Panc1 (cell line): ENCODE data around the gene SKAP1. TPM values are rescaled to one million over a fixed set of nuclear protein-coding genes. Genes with fewer than 3 reads are reported as not detected.
A peak's percentile ranks its signal among the peaks of the same experiment; 100 is the strongest.

Source experiments
- ATAC-seq: fragments of 200-7000 bp; cut with Tn5 transposase; 2 replicates; pipeline ENCODE4 v1.9.1; 2020; ENCODE audit warnings: mild to moderate bottlenecking, moderate library complexity
- BruUV-seq: library from RNA; stranded (reverse); fragments of 400-500 nt; replicated peaks from 2 replicates; lab custom pipeline; 2021; lab: Mats Ljungman, UMichigan
- CTCF ChIA-PET: fragments of 300-600 bp; sonication (Branson Sonifier 250); formaldehyde crosslinking; loops from one replicate; lab custom pipeline; 2022; ENCODE audit warnings: antibody characterized with exemption; lab: Charles Lee
- POLR2A ChIA-PET: fragments of 300-600 bp; sonication (Branson Sonifier 250); formaldehyde crosslinking; loops from one replicate; lab custom pipeline; 2022; ENCODE audit warnings: antibody characterized with exemption; lab: Charles Lee
- DNase-seq: peaks from one replicate; pipeline ENCODE4 v3.0.0-alpha.2; 2010; ENCODE audit warnings: low read depth, low spot score
- H3K27ac ChIP-seq: 2 replicates; pipeline ENCODE4 v1.5.1; 2011; ENCODE audit warnings: mild to moderate bottlenecking, low read length, inconsistent platforms
- H3K27me3 ChIP-seq: fragments of 200-500 bp; sonication (Bioruptor generic); 2 replicates; pipeline ENCODE4 v1.6.0; 2014; ENCODE audit warnings: low read length, inconsistent platforms; ENCODE audit not compliant: control insufficient read depth, insufficient read depth
- H3K36me3 ChIP-seq: fragments of 200-500 bp; sonication (Bioruptor generic); 2 replicates; pipeline ENCODE4 v1.5.1; 2014; ENCODE audit warnings: inconsistent platforms, mild to moderate bottlenecking, low read length, moderate library complexity; ENCODE audit not compliant: control insufficient read depth, insufficient read depth
- H3K4me1 ChIP-seq: 2 replicates; pipeline ENCODE4 v1.5.1; 2011; ENCODE audit warnings: inconsistent platforms, mild to moderate bottlenecking, low read length, moderate library complexity; ENCODE audit not compliant: control insufficient read depth, insufficient read depth
- H3K4me3 ChIP-seq, 2 experiments: 2 replicates each; pipeline ENCODE4 v1.5.1; 2011 to 2012; ENCODE audit warnings: low read depth in 2 of 2, low read length in 2 of 2, mild to moderate bottlenecking in 2 of 2, inconsistent platforms in 1 of 2, moderate library complexity in 1 of 2
- H3K9me3 ChIP-seq: fragments of 200-500 bp; sonication (Bioruptor generic); 2 replicates; pipeline ENCODE4 v1.5.1; 2014; ENCODE audit warnings: low read depth, mild to moderate bottlenecking, inconsistent platforms, low read length, moderate library complexity; ENCODE audit not compliant: control insufficient read depth, insufficient read depth
- POLR2AphosphoS5 ChIP-seq: IDR thresholded peaks from 2 replicates; pipeline ENCODE4 v1.6.1; 2012; ENCODE audit warnings: mild to moderate bottlenecking, low read depth, low read length, moderate library complexity
- SIN3A ChIP-seq: IDR thresholded peaks from 2 replicates; pipeline ENCODE4 v1.6.1; 2012; ENCODE audit warnings: low read depth, mild to moderate bottlenecking, low read length, moderate library complexity, borderline replicate concordance; ENCODE audit not compliant: insufficient read depth
- TCF7L2 ChIP-seq: IDR thresholded peaks from 2 replicates; pipeline ENCODE4 v1.6.1; 2011; ENCODE audit warnings: mild to moderate bottlenecking, low read depth, low read length, inconsistent platforms
- in situ Hi-C: cut with HindIII; loops from 2 replicates; pipeline ENCODE4 v1.10.0; 2016; ENCODE audit warnings: low sequenced_read_pairs, low pct_unique_long_range_greater_than_20kb
- intact Hi-C: fragments of 100-400 bp; cut with micrococcal nuclease; formaldehyde crosslinking; loops from one replicate; pipeline ENCODE4 v1.10.0; 2022; ENCODE audit not compliant: unreplicated experiment
- total RNA-seq: library from RNA; stranded (reverse); gene quantifications from one replicate; pipeline ENCODE4 v1.2.1, GENCODE V29; 2021; ENCODE audit not compliant: unreplicated experiment
- TF ChIP-seq, protein P1 (sequence below): fragments of 450-650 bp; IDR thresholded peaks from 2 replicates; pipeline ENCODE4 v1.5.1; 2017; ENCODE audit warnings: mild to moderate bottlenecking
- TF ChIP-seq, protein P2 (sequence below), 2 experiments: IDR thresholded peaks; 2 replicates each; pipeline ENCODE4 v1.6.1; 2011 to 2012; ENCODE audit warnings: low read depth in 2 of 2, control low read depth in 1 of 2, low read length in 1 of 2, mild to moderate bottlenecking in 1 of 2, moderate library complexity in 1 of 2; ENCODE audit not compliant: insufficient read depth in 1 of 2

The SKAP1 gene
- total RNA-seq, 1 experiment from 2014 or later, result 0.90 TPM

DNA sequence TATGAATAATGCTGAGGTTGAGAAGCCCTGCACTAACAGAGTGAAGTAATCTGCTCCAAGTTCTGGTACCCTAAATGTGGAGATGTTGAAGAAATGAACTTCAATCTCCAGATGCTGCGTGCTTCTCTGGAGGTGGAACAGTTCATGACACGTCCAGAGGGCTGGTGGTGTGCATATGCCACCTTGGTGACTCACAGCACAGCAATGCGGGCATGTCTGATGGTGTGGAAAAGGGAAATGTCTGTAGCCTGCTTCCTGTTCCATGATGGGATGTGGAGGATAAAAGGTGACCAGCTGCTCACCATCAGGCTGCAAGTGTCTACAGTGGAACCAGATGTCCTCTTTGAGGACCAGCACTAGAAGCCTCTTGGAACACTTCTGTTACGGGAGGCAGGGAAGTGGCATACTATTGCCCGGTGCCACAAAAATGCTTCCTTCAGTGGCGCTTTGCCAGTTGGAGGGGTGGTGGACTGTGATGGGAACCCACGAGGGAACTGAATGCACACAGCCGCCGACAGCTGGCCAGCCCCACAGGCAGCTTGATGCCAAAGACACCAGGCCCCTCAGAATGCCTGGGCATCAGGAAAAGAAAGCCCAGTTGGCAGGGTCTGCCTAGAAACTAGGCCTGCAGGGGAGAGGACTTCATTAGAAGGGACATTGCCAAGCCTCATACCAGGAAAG, 302.5 kb downstream of the SKAP1 start:
- ATAC-seq (peak; percentile 76), DNase-seq (no peak)
- in situ Hi-C loops, result no loop called here
- Histone ChIP-seq H3K27me3 (no peaks in the 10 kb centered on the region), H3K27ac (no peak overlapping the region), H3K4me3 (no peak overlapping the region), H3K4me1 (peaks cover 13% of the 10 kb centered on the region), H3K9me3 (no peaks in the 10 kb centered on the region), H3K36me3 (no peaks in the 10 kb centered on the region)
- CTCF ChIA-PET, result no interaction called here
- TF ChIP-seq TCF7L2 (no peak), POLR2AphosphoS5 (no peak), SIN3A (no peak)
- TF ChIP-seq, protein P1, sequence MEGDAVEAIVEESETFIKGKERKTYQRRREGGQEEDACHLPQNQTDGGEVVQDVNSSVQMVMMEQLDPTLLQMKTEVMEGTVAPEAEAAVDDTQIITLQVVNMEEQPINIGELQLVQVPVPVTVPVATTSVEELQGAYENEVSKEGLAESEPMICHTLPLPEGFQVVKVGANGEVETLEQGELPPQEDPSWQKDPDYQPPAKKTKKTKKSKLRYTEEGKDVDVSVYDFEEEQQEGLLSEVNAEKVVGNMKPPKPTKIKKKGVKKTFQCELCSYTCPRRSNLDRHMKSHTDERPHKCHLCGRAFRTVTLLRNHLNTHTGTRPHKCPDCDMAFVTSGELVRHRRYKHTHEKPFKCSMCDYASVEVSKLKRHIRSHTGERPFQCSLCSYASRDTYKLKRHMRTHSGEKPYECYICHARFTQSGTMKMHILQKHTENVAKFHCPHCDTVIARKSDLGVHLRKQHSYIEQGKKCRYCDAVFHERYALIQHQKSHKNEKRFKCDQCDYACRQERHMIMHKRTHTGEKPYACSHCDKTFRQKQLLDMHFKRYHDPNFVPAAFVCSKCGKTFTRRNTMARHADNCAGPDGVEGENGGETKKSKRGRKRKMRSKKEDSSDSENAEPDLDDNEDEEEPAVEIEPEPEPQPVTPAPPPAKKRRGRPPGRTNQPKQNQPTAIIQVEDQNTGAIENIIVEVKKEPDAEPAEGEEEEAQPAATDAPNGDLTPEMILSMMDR, result no peak
- TF ChIP-seq, protein P2, sequence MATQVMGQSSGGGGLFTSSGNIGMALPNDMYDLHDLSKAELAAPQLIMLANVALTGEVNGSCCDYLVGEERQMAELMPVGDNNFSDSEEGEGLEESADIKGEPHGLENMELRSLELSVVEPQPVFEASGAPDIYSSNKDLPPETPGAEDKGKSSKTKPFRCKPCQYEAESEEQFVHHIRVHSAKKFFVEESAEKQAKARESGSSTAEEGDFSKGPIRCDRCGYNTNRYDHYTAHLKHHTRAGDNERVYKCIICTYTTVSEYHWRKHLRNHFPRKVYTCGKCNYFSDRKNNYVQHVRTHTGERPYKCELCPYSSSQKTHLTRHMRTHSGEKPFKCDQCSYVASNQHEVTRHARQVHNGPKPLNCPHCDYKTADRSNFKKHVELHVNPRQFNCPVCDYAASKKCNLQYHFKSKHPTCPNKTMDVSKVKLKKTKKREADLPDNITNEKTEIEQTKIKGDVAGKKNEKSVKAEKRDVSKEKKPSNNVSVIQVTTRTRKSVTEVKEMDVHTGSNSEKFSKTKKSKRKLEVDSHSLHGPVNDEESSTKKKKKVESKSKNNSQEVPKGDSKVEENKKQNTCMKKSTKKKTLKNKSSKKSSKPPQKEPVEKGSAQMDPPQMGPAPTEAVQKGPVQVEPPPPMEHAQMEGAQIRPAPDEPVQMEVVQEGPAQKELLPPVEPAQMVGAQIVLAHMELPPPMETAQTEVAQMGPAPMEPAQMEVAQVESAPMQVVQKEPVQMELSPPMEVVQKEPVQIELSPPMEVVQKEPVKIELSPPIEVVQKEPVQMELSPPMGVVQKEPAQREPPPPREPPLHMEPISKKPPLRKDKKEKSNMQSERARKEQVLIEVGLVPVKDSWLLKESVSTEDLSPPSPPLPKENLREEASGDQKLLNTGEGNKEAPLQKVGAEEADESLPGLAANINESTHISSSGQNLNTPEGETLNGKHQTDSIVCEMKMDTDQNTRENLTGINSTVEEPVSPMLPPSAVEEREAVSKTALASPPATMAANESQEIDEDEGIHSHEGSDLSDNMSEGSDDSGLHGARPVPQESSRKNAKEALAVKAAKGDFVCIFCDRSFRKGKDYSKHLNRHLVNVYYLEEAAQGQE (IDR thresholded peaks at IDR 0.05; ENCODE audit: insufficient read depth in 1 of 2, low read depth in 2 of 2, low read length in 1 of 2), result no peak
- BruUV-seq, result no TSS peak
- intact Hi-C loops, result loop anchor here (1.0 to 5.0 kb wide), 2 partner anchors 32 to 45 kb away; no protein-coding TSS in a partner anchor
- POLR2A ChIA-PET, result no interaction called here

DNA sequence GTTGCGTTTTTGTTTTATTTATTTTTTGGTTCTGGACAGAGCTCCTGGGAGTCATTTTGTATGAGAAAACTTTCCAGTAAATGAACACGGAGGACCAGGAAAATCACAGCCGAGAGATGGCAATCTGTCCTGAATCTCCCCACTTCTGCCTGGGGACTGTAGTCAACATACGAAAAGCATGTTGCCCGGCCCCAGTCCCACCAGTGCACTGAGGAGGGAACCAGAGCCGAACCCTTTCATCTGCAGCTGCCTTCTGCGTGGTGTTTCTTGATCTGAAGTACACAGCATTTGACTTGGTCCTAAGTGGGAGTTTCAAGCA, 303.5 kb downstream of the SKAP1 start:
- Histone ChIP-seq H3K36me3 (no peaks in the 10 kb centered on the region), H3K4me3 (no peak overlapping the region), H3K4me1 (peaks cover 13% of the 10 kb centered on the region), H3K27me3 (no peaks in the 10 kb centered on the region), H3K9me3 (no peaks in the 10 kb centered on the region), H3K27ac (no peak overlapping the region)
- intact Hi-C loops, result loop anchor here (5.0 kb wide), 1 partner anchor 44 kb away; no protein-coding TSS in a partner anchor
- ATAC-seq (no peak), DNase-seq (no peak)
- TF ChIP-seq, protein P1, result no peak
- TF ChIP-seq TCF7L2, result no peak
- no TSS peak for BruUV-seq
- ChIA-PET CTCF (interaction anchor here (0.6 kb wide), 1 partner anchor 10 kb away, joined by 3 read pairs; no protein-coding TSS in a partner anchor), POLR2A (no interaction called here)
- in situ Hi-C loops, result no loop called here
